Stomach (tissue), 9 donors: Measurements from ENCODE around the gene SYNJ1. TPM values are rescaled to one million over a fixed set of nuclear protein-coding genes. Genes with fewer than 3 reads are reported as not detected.

ENCODE experiments used
- DNase-seq, 2 donors: peaks; one replicate each; pipeline versions ENCODE4 v3.0.0 to v3.0.0-alpha.2; 2013 to 2019
- H3K27ac ChIP-seq, 5 donors: fragments of 200-600 bp in 4 of 5; sonication (generic) in 4 of 5; one replicate each; pipeline ENCODE4 v1.5.1; 2013 to 2019; ENCODE audit warnings: mild to moderate bottlenecking in 1 of 5, moderate library complexity in 1 of 5
- H3K27me3 ChIP-seq, 3 donors: fragments of 200-600 bp; sonication (generic); one replicate each; pipeline ENCODE4 v1.5.1; 2017 to 2019; ENCODE audit warnings: mixed run types in 1 of 3
- H3K36me3 ChIP-seq, 4 donors: fragments of 200-600 bp; sonication (generic); 1 replicate in 3 of 4; 2 replicates in 1 of 4; pipeline ENCODE4 v1.5.1; 2016 to 2019
- H3K4me1 ChIP-seq, 4 donors: fragments of 200-600 bp; sonication (generic); one replicate each; pipeline ENCODE4 v1.5.1; 2016 to 2019
- H3K4me3 ChIP-seq, 4 donors: fragments of 200-600 bp; sonication (generic) in 3 of 4; one replicate each; pipeline ENCODE4 v1.5.1; 2016 to 2019; ENCODE audit warnings: mild to moderate bottlenecking in 1 of 4
- H3K9me3 ChIP-seq, 4 donors: fragments of 200-600 bp; sonication (generic); one replicate each; pipeline ENCODE4 v1.5.1; 2016 to 2019
- CTCF ChIP-seq, 7 experiments: fragments of 450-650 bp in 4 of 7; fragments of 200-600 bp in 3 of 7; sonication (generic) in 3 of 7; IDR thresholded peaks; one replicate each; pipeline ENCODE4 v1.5.1; 2016 to 2019; ENCODE audit warnings: antibody characterized with exemption in 7 of 7, control low read depth in 2 of 7, mild to moderate bottlenecking in 1 of 7
- EP300 ChIP-seq: sonication (generic); formaldehyde crosslinking; IDR thresholded peaks from one replicate; pipeline ENCODE4 v1.6.1; 2017; ENCODE audit warnings: antibody characterized with exemption
- POLR2A ChIP-seq, 4 donors: fragments of 450-650 bp; IDR thresholded peaks; one replicate each; pipeline ENCODE4 v1.6.1; 2016; ENCODE audit warnings: antibody characterized with exemption in 4 of 4, control low read depth in 2 of 4, mild to moderate bottlenecking in 1 of 4, moderate library complexity in 1 of 4
- POLR2AphosphoS5 ChIP-seq, 3 donors: sonication (generic); formaldehyde crosslinking; IDR thresholded peaks; one replicate each; pipeline ENCODE4 v1.6.1; 2016; ENCODE audit warnings: antibody characterized with exemption in 3 of 3
- WGBS, 5 donors: extraction: QIAGEN DNeasy Blood & Tissue Kit in 3 of 5; methylation state at CpG; one replicate each; pipeline versions ENCODE4 v1.1.5 to v1.1.7; 2013 to 2018; 5-methylcytosine and 5-hydroxymethylcytosine counted together
- intact Hi-C: fragments of 100-400 bp; cut with DNase I; formaldehyde crosslinking; loops from one replicate; pipeline ENCODE4 v1.15.1; 2023; ENCODE audit warnings: low total_unique reads
- polyA plus RNA-seq, 3 donors: library from polyadenylated mRNA; stranded (reverse); fragments of 200-250 nt; gene quantifications; one replicate each; pipeline ENCODE4 v1.2.3, GENCODE V29; 2013
- total RNA-seq, 5 donors: library from RNA; depleted of rRNA; stranded (reverse); fragments of >200 nt; gene quantifications; one replicate each; pipeline versions ENCODE4 v1.1.0 to v1.2.3, GENCODE V29; 2014 to 2016
- donor health status: healthy with polysubstance abuse.
- donor health status: Bipolar disorder and iron deficiency.
- donor health status: healthy.

Gene SYNJ1
- total and polyA plus RNA-seq, 8 donors, result 0.89 to 245 (median 6.0) TPM

GRCh38 chr21:32728456-32728839 lies 635 bp upstream of the SYNJ1 start:
- Histone ChIP-seq H3K4me3 (peak overlapping the region; percentile 71 to 99 (median 86)), H3K36me3 (peaks cover 4 to 22% (median 19%) of the 10 kb centered on the region in 4 donors), H3K9me3 (no peaks in the 10 kb centered on the region), H3K27me3 (no peaks in the 10 kb centered on the region), H3K27ac (peak overlapping the region; percentile 92 to 97 (median 94)), H3K4me1 (peaks cover 5 to 37% (median 20%) of the 10 kb centered on the region in 4 donors)
- DNase-seq, result no peak
- intact Hi-C loops, result no loop called here
- 4 to 10% (median 5%) methylated on average over 12 to 13 of the region's 13 CpGs for WGBS, 5 donors
- TF ChIP-seq EP300 (no peak), CTCF (IDR thresholded peaks at IDR 0.05) (no peak), POLR2A (IDR thresholded peaks at IDR 0.05) (no peak), POLR2AphosphoS5 (IDR thresholded peaks at IDR 0.05) (no peak)

DNA sequence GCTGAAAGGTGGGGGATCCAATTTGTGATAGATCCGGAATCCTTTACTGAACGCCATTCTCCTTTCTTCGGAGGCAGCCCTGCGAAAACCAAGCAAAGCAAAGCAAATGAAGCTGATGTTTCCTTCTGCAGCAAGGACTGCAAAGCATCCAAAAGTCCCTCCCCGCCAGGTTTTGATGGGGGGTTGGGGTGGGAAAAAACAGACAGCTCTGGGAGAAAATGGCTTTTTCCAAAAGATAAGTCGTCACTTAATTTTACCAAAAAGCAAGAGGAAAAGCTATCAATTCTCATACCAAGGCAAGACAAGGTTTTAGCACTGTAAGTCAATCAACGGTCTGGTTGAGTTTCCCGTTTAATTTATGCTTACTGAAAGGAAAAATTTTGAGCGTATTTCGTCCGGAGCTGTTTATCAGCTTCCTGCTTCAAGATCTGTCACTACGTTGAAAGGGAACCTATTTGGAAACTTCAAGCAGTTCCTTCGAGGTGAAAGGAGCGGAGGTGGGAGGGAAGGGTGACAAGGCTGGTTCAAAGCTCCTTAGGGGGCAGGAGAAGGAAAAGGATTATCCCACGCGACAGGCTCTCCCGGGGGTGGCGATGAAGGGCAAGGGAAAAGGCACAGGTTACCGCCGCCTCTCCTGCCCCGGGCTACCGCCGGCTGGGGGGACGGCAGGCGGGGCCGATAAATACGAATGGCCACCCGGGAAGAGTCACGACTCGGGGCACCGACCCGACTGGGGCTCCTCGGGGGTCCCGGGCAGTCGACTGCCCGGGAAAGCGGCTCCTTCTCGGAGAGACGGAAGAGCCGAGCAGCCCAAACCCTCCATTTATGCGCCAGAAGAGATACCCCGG lies 750 bp downstream of the SYNJ1 start:
- H3K4me3 ChIP-seq, result peak overlapping the region; percentile 71 to 99 (median 86)
- peaks cover 5 to 37% (median 20%) of the 10 kb centered on the region in 4 donors for H3K4me1 ChIP-seq
- H3K27me3 ChIP-seq, result no peaks in the 10 kb centered on the region
- intact Hi-C loops, result no loop called here
- DNase-seq, result peak; percentile 30 to 65
- H3K36me3 ChIP-seq, result peaks cover 0 to 21% (median 15%) of the 10 kb centered on the region in 4 donors
- 0 to 1% (median 1%) methylated on average over 30 to 42 of the region's 42 CpGs for WGBS, 5 donors
- TF ChIP-seq POLR2A (IDR thresholded peaks at IDR 0.05), result no peak
- TF ChIP-seq CTCF (IDR thresholded peaks at IDR 0.05), result no peak
- no peak for TF ChIP-seq POLR2AphosphoS5 (IDR thresholded peaks at IDR 0.05)
- TF ChIP-seq EP300, result no peak
- H3K27ac ChIP-seq, result peak overlapping the region; percentile 89 to 97 (median 94)
- no peaks in the 10 kb centered on the region for H3K9me3 ChIP-seq

DNA sequence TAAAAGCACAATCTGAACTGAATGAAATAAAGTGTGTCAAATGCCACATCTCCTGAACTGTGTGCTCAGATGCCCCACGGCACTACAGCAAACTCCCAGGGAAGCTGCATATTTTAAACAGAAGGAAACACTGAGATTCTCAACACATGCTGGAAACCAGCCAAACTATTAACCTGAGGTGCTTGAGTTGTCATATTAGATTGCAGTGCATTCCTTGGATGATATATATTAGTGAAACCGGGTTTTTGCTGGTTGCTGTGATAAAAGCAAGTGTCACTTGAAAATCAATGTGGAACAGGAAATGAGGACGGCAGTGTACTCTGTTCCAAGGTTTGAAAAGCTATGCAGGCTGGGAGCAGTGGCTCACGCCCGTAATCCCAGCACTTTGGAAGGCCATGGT lies 8.7 kb downstream of the SYNJ1 start:
- Histone ChIP-seq H3K4me1 (peaks cover 0 to 5% (median 0%) of the 10 kb centered on the region in 4 donors), H3K4me3 (no peak overlapping the region), H3K9me3 (no peaks in the 10 kb centered on the region), H3K27me3 (no peaks in the 10 kb centered on the region), H3K27ac (no peak overlapping the region), H3K36me3 (peaks cover 4 to 44% (median 34%) of the 10 kb centered on the region in 4 donors)
- TF ChIP-seq EP300 (no peak), POLR2A (IDR thresholded peaks at IDR 0.05) (no peak), POLR2AphosphoS5 (IDR thresholded peaks at IDR 0.05) (no peak), CTCF (IDR thresholded peaks at IDR 0.05) (no peak)
- intact Hi-C loops, result no loop called here
- peak in 1 of 2 donors; percentile 15 for DNase-seq
- 75 to 88% (median 77%) methylated on average over 5 of the region's 5 CpGs for WGBS, 5 donors

DNA sequence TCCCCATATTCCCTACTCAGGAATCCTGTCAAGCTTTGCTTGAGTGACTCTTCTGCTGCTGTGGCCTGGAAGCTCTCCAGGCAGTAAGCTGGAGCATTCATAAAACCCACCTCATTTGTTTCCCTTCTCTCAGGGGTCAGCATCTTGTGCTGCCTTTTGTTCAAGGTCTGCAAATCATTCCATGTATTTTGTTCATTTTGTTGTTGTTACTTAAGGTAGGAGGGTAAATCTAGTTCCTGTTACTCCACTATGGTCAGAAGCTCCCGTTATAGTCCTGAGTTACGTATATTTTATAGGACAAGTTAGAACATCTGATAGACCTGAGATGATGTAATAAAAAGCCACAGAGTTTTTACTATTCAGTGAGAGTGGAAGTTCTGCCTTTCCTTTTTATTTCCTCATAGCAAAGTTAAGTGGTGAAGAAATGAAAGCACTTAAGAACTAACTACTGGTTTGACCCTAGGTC lies 9.9 kb downstream of the SYNJ1 start:
- H3K4me3 ChIP-seq, result no peak overlapping the region

More for the DNA sequence above, 9.9 kb downstream of the SYNJ1 start:
- peaks cover 0 to 4% (median 0%) of the 10 kb centered on the region in 4 donors for H3K4me1 ChIP-seq
- DNase-seq, result no peak
- intact Hi-C loops, result no loop called here
- H3K27ac ChIP-seq, result no peak overlapping the region
- peaks cover 4 to 34% (median 25%) of the 10 kb centered on the region in 4 donors for H3K36me3 ChIP-seq
- H3K27me3 ChIP-seq, result no peaks in the 10 kb centered on the region
- TF ChIP-seq POLR2AphosphoS5 (IDR thresholded peaks at IDR 0.05) (no peak), EP300 (no peak), CTCF (IDR thresholded peaks at IDR 0.05) (no peak), POLR2A (IDR thresholded peaks at IDR 0.05) (no peak)
- H3K9me3 ChIP-seq, result no peaks in the 10 kb centered on the region
- WGBS, 5 donors, result 74 to 95% (median 86%) methylated on average over 2 of the region's 2 CpGs
